ENCODE measurements around the gene PRKCD. TPM values are rescaled to one million over a fixed set of nuclear protein-coding genes. Genes with fewer than 3 reads are reported as not detected.

Gene PRKCD
- polyA plus RNA-seq, 3 donors, result 123 to 329 (median 158) TPM

GRCh38 chr3:53232641-53233377 lies 71.8 kb downstream of the PRKCD start:
- Histone ChIP-seq H3K79me2 (ENCODE audit: insufficient read depth, low read length) (peaks cover 86% of the 10 kb centered on the region), H3K4me2 (replicated peaks; ENCODE audit: extremely low read depth, low read length, poor library complexity, severe bottlenecking) (no peak overlapping the region), H4K20me1 (ENCODE audit: insufficient read depth, low read length) (peaks cover 99% of the 10 kb centered on the region), H3K36me3 (replicated peaks in 1 of 2; ENCODE audit: control insufficient read depth in 1 of 2, insufficient read depth in 2 of 2, low read length in 2 of 2) (peaks cover 92 to 99% of the 10 kb centered on the region in 2 donors), H3K27me3 (ENCODE audit: control insufficient read depth in 2 of 2, insufficient read depth in 2 of 2, low read length in 2 of 2) (no peaks in the 10 kb centered on the region), H3K27ac (ENCODE audit: low read depth in 1 of 2, low read length in 2 of 2) (peak overlapping the region; percentile 39 to 67), H3K9me3 (replicated peaks in 1 of 2; ENCODE audit: control insufficient read depth in 1 of 2, insufficient read depth in 1 of 2, low read length in 2 of 2) (no peaks in the 10 kb centered on the region), H3K9ac (ENCODE audit: insufficient read depth, low read length, poor library complexity, severe bottlenecking) (no peak overlapping the region), H3K4me3 (replicated peaks in 1 of 3; ENCODE audit: low read depth in 2 of 3, low read length in 3 of 3) (no peak overlapping the region), H2AFZ (ENCODE audit: insufficient read depth, low read depth, low read length, poor library complexity, severe bottlenecking) (no peak overlapping the region), H3K4me1 (ENCODE audit: control insufficient read depth in 1 of 2, insufficient read depth in 2 of 2, low read length in 2 of 2) (peaks cover 30 to 38% of the 10 kb centered on the region in 2 donors)
- Mint-ChIP-seq H3K9me3 (peaks cover 0 to 2% (median 0%) of the 10 kb centered on the region in 7 donors), H3K4me3 (no peak overlapping the region), H3K36me3 (peaks cover 74 to 99% of the 10 kb centered on the region in 2 donors), H3K4me1 (peaks cover 37% of the 10 kb centered on the region), H3K27me3 (ENCODE audit: low read depth in 3 of 3) (no peaks in the 10 kb centered on the region), H3K27ac (peak overlapping the region in 6 of 7 donors; percentile 2 to 79 (median 76))
- TF ChIP-seq, protein P1, sequence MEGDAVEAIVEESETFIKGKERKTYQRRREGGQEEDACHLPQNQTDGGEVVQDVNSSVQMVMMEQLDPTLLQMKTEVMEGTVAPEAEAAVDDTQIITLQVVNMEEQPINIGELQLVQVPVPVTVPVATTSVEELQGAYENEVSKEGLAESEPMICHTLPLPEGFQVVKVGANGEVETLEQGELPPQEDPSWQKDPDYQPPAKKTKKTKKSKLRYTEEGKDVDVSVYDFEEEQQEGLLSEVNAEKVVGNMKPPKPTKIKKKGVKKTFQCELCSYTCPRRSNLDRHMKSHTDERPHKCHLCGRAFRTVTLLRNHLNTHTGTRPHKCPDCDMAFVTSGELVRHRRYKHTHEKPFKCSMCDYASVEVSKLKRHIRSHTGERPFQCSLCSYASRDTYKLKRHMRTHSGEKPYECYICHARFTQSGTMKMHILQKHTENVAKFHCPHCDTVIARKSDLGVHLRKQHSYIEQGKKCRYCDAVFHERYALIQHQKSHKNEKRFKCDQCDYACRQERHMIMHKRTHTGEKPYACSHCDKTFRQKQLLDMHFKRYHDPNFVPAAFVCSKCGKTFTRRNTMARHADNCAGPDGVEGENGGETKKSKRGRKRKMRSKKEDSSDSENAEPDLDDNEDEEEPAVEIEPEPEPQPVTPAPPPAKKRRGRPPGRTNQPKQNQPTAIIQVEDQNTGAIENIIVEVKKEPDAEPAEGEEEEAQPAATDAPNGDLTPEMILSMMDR (IDR thresholded peaks at IDR 0.05), result no peak
- DNase-seq, result no peak
- 87% methylated on average over 16 of the region's 18 CpGs for WGBS (ENCODE audit: insufficient coverage)
- intact Hi-C loops (cut with micrococcal nuclease), result no loop called here

DNA sequence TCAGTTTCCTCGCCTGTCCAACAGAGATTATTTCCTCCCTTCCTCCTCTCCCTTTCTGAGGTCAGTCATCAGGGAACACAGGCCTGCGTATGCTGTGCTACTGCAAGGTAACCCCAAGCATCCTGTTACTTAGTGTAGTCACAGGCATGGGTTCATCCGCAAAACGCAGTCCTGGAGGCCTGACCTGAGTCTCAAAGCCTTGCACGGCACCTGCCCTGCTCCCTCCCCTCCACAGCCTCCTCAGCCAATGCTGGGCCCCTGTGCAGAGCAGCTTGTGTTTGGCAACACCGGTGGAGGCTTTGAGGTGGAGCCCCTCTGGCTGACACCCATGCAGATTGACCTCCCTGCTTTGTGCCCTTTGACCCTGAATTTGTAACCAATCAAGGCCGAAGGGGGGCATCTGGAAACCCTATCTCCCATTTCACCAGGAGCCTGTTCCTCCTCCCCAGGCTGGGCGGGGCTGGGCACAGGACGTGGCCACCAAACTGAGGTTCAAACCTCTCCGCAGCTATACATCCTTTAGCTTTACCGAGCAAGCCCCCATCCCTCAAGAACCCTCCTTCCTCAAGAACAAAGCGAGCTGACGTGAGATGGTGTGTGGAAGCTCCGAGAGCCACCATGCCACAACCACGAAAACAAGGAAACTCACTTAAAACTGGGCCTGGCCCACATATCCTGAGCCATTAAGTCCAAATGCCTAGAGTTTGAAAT lies 73.3 kb downstream of the PRKCD start:
- Histone ChIP-seq H3K4me2 (replicated peaks; ENCODE audit: extremely low read depth, low read length, poor library complexity, severe bottlenecking) (no peak overlapping the region), H4K20me1 (ENCODE audit: insufficient read depth, low read length) (peaks cover 99% of the 10 kb centered on the region), H3K27ac (ENCODE audit: low read depth in 1 of 2, low read length in 2 of 2) (peak overlapping the region; percentile 24 to 67), H3K4me3 (replicated peaks in 1 of 3; ENCODE audit: low read depth in 2 of 3, low read length in 3 of 3) (no peak overlapping the region), H2AFZ (ENCODE audit: insufficient read depth, low read depth, low read length, poor library complexity, severe bottlenecking) (no peak overlapping the region), H3K9me3 (replicated peaks in 1 of 2; ENCODE audit: control insufficient read depth in 1 of 2, insufficient read depth in 1 of 2, low read length in 2 of 2) (no peaks in the 10 kb centered on the region), H3K79me2 (ENCODE audit: insufficient read depth, low read length) (peaks cover 96% of the 10 kb centered on the region), H3K4me1 (ENCODE audit: control insufficient read depth in 1 of 2, insufficient read depth in 2 of 2, low read length in 2 of 2) (peaks cover 37 to 44% of the 10 kb centered on the region in 2 donors), H3K27me3 (ENCODE audit: control insufficient read depth in 2 of 2, insufficient read depth in 2 of 2, low read length in 2 of 2) (no peaks in the 10 kb centered on the region), H3K36me3 (replicated peaks in 1 of 2; ENCODE audit: control insufficient read depth in 1 of 2, insufficient read depth in 2 of 2, low read length in 2 of 2) (peaks cover 92 to 99% of the 10 kb centered on the region in 2 donors), H3K9ac (ENCODE audit: insufficient read depth, low read length, poor library complexity, severe bottlenecking) (no peak overlapping the region)
- Mint-ChIP-seq H3K27ac (peak overlapping the region in 6 of 7 donors; percentile 41 to 76 (median 70)), H3K9me3 (peaks cover 0 to 2% (median 0%) of the 10 kb centered on the region in 7 donors), H3K4me1 (peaks cover 44% of the 10 kb centered on the region), H3K36me3 (peaks cover 70 to 99% of the 10 kb centered on the region in 2 donors), H3K27me3 (ENCODE audit: low read depth in 3 of 3) (no peaks in the 10 kb centered on the region), H3K4me3 (no peak overlapping the region)
- no peak for DNase-seq
- TF ChIP-seq, protein P1 (IDR thresholded peaks at IDR 0.05), result no peak
- WGBS (ENCODE audit: insufficient coverage), result 80% methylated on average over 6 of the region's 15 CpGs
- intact Hi-C loops (cut with micrococcal nuclease), result no loop called here
